ENCODE results near the gene RAD51B.
"Not testable (repeated sequence)": the region's sequence is repeated elsewhere in the genome, so short reads cannot be mapped to it uniquely, and the experiment has no call there.

RAD51B gene

GRCh38 chr14:68253878-68254528 lies 434.4 kb downstream of the RAD51B start:
- H3K9me3 Mint-ChIP-seq, result no peaks in the 10 kb centered on the region

DNA sequence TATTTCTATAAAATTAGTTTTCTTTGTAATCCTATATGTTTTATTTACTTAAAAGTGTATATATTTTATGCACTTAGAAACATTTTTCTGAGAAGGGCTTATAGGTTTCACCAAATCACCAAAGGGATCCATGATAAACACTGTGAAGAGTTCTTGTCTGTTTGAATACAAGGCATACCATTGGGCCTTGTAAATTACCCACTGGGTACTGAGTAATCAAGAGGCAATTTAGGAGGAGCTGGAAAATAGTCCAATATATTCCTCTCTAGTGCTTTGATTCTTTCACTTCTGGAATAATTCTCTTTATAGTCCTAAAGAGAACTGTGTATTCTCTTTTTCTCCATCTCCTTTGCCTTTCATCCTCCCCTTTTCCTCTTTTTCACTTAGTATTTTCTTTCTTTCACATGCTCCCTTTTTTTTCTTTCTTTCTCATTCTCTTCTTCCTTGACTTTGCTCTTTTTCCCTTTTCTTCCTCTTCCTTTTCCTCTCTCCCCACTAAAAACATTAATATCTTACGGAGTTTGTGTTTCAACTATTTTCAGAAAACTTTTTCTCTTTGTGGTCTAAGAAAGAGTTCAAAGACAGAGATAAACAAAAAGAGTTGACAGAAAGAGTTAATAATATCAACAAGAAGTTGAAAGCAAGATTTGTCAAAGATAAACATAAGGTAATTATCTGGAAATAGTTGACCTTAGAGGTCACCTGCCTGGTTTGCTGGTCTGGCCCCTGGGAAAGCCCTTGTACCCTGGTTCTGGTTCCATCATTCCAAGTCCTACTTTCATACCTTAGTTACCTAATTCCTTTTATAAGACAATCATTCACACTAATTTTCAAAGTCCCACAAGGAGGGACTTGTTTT lies 435.3 kb downstream of the RAD51B start:
- no peaks in the 10 kb centered on the region for H3K9me3 Mint-ChIP-seq
- H3K4me1 Mint-ChIP-seq, result peaks cover 77% of the 10 kb centered on the region
- no peaks in the 10 kb centered on the region for H3K27me3 Mint-ChIP-seq (ENCODE audit: low read depth)
- H3K27ac Mint-ChIP-seq, result peak overlapping the region; percentile 77 to 98 (median 91)
- no peaks in the 10 kb centered on the region for H3K36me3 Mint-ChIP-seq (ENCODE audit: low read depth)
- no peak overlapping the region for H3K4me3 Mint-ChIP-seq
- TF ChIP-seq, protein P1, sequence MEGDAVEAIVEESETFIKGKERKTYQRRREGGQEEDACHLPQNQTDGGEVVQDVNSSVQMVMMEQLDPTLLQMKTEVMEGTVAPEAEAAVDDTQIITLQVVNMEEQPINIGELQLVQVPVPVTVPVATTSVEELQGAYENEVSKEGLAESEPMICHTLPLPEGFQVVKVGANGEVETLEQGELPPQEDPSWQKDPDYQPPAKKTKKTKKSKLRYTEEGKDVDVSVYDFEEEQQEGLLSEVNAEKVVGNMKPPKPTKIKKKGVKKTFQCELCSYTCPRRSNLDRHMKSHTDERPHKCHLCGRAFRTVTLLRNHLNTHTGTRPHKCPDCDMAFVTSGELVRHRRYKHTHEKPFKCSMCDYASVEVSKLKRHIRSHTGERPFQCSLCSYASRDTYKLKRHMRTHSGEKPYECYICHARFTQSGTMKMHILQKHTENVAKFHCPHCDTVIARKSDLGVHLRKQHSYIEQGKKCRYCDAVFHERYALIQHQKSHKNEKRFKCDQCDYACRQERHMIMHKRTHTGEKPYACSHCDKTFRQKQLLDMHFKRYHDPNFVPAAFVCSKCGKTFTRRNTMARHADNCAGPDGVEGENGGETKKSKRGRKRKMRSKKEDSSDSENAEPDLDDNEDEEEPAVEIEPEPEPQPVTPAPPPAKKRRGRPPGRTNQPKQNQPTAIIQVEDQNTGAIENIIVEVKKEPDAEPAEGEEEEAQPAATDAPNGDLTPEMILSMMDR (IDR thresholded peaks at IDR 0.05; ENCODE audit: unreplicated experiment in 3 of 3), result no peak

More at GRCh38 chr14:68253878-68254528, 434.4 kb downstream of the RAD51B start:
- TF ChIP-seq, protein P1 (IDR thresholded peaks at IDR 0.05; ENCODE audit: unreplicated experiment in 3 of 3), result no peak
- no peaks in the 10 kb centered on the region for H3K27me3 Mint-ChIP-seq (ENCODE audit: low read depth)
- no peaks in the 10 kb centered on the region for H3K36me3 Mint-ChIP-seq (ENCODE audit: low read depth)
- H3K4me1 Mint-ChIP-seq, result peaks cover 83% of the 10 kb centered on the region
- no peak overlapping the region for H3K4me3 Mint-ChIP-seq
- H3K27ac Mint-ChIP-seq, result peak overlapping the region in 2 of 3 experiments; percentile 77 to 85

DNA sequence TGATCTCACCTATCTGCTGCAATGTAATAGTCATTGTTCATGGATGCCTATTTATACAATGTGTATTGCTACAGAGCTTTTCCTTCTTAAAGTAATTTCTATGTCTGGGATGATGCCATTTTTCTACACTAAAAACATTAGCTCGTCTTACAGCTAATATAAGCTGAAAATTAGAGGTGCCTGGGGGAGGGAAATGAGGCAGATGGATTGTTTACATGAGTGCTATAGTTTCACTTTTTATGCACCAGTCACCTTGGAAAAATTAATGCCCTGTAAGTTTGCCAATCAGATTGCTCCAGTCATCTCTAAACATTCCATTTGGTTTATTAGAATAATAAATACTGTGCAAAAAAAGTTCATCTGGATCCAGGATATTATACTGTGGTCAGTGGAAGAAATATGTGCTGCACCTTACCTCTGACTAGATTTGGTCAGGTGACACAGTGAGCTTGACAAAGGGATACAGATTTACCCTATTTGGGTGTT lies 436.2 kb downstream of the RAD51B start:
- Mint-ChIP-seq H3K4me1 (peaks cover 77% of the 10 kb centered on the region), H3K27me3 (ENCODE audit: low read depth) (no peaks in the 10 kb centered on the region), H3K9me3 (no peaks in the 10 kb centered on the region), H3K4me3 (peak overlapping the region in 1 of 3 experiments; percentile 59), H3K36me3 (ENCODE audit: low read depth) (no peaks in the 10 kb centered on the region), H3K27ac (peak overlapping the region; percentile 60 to 98 (median 89))
- TF ChIP-seq, protein P1 (IDR thresholded peaks at IDR 0.05; ENCODE audit: unreplicated experiment in 3 of 3), result no peak

- H3K4me1 Mint-ChIP-seq, result peaks cover 77% of the 10 kb centered on the region
- no peak overlapping the region for H3K4me3 Mint-ChIP-seq
- H3K27ac Mint-ChIP-seq, result peak overlapping the region; percentile 45 to 95 (median 76)
- TF ChIP-seq, protein P1 (IDR thresholded peaks at IDR 0.05; ENCODE audit: unreplicated experiment in 3 of 3), result no peak
- no peaks in the 10 kb centered on the region for H3K27me3 Mint-ChIP-seq (ENCODE audit: low read depth)
- H3K9me3 Mint-ChIP-seq, result no peaks in the 10 kb centered on the region
- H3K36me3 Mint-ChIP-seq (ENCODE audit: low read depth), result no peaks in the 10 kb centered on the region
Observed at GRCh38 chr14:68257969-68258368, 438.4 kb downstream of the RAD51B start.

DNA sequence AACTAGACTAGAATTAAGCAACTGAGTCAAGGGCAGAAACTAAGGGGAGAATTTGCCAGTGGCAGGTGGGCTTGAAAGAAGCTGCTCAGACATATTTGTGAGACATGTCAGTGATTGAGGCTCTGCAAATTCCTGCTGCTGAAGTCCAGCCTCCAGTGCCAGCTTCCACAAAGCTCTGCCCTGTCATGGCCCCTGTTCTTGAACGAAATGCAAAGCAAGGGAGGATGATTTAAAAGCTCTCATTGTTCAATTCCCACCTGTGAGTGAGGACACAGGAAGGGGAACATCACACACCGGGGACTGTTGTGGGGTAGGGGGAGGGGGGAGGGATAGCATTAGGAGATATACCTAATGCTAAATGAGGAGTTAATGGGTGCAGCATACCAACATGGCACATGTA lies 439.4 kb downstream of the RAD51B start:
- H3K4me3 Mint-ChIP-seq; H3K36me3 Mint-ChIP-seq (ENCODE audit: low read depth); H3K9me3 Mint-ChIP-seq; H3K27me3 Mint-ChIP-seq (ENCODE audit: low read depth): not testable (repeated sequence)
- Mint-ChIP-seq H3K4me1 (peaks cover 77% of the 10 kb centered on the region), H3K27ac (peak overlapping the region; percentile 45 to 95 (median 76))

GRCh38 chr14:68260121-68260520 lies 440.5 kb downstream of the RAD51B start:
- no peak overlapping the region for H3K4me3 Mint-ChIP-seq
- H3K9me3 Mint-ChIP-seq, result no peaks in the 10 kb centered on the region
- peak overlapping the region; percentile 89 to 98 (median 95) for H3K27ac Mint-ChIP-seq
- H3K36me3 Mint-ChIP-seq (ENCODE audit: low read depth), result no peaks in the 10 kb centered on the region
- peaks cover 78% of the 10 kb centered on the region for H3K4me1 Mint-ChIP-seq
- no peaks in the 10 kb centered on the region for H3K27me3 Mint-ChIP-seq (ENCODE audit: low read depth)
- TF ChIP-seq, protein P1 (IDR thresholded peaks at IDR 0.05; ENCODE audit: unreplicated experiment in 3 of 3), result no peak

Measured in nephron (organoid).